ENCODE data around the gene TYW1B.
A peak's percentile ranks its signal among the peaks of the same experiment; 100 is the strongest.
"Not testable (repeated sequence)": the region's sequence is repeated elsewhere in the genome, so short reads cannot be mapped to it uniquely, and the experiment has no call there.

TYW1B gene

DNA sequence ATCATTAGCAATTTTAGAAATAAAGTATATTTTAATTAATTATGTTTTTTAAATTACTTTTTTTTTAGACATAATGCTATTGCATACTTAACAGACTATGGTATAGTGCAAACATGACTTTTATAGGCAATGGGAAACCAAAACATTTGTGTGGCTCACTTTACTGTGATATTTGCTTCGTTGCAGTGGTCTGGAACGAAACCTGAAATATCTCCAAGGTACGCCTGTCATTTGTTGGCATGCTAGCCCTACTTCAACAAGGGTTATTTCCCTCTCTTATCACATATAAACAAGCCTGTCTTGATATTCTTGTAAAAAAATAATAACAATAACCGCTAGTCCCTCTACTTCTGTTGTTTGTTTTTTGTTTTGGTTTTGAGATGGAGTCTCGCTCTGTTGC, 74.2 kb downstream of the TYW1B start:
- no peak overlapping the region for H3K27ac ChIP-seq (ENCODE audit: low read length)
- WGBS (ENCODE audit: insufficient coverage, insufficient read length), result no CpG with 5 or more reads among the region's 5 CpGs
- H3K9me3 ChIP-seq (ENCODE audit: control insufficient read depth, insufficient read depth, low read length), result no peaks in the 10 kb centered on the region
- no peaks in the 10 kb centered on the region for H3K36me3 ChIP-seq (ENCODE audit: control insufficient read depth, insufficient read depth, low read length)
- no peak for DNase-seq (ENCODE audit: low read depth, low spot score)
- no peaks in the 10 kb centered on the region for H3K4me1 ChIP-seq (ENCODE audit: control insufficient read depth, insufficient read depth, low read length)
- no peaks in the 10 kb centered on the region for H3K27me3 ChIP-seq (ENCODE audit: control insufficient read depth, insufficient read depth, low read length)
- H3K4me3 ChIP-seq (ENCODE audit: low read length), result no peak overlapping the region

DNA sequence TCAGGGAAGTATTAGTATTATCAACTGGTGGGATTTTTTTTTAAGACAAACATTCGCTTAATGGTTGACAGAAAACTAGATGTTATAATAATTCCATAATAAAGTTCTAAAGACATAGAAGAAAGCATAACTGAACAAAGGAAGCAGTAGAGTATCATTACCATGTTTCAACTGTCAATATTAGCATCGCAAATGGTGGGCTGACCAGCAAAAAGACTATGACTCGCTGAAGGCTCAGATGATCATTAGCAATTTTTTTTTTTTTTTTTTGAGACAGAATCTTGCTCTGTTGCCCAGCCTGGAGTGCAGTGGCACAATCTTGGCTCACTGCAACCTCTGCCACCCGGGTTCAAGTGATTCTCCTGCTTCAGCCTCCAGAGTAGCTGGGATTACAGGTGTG, 74.8 kb downstream of the TYW1B start:
- WGBS (ENCODE audit: insufficient coverage, insufficient read length), result no CpG with 5 or more reads among the region's 4 CpGs
- H3K9me3 ChIP-seq (ENCODE audit: control insufficient read depth, insufficient read depth, low read length); H3K27me3 ChIP-seq (ENCODE audit: control insufficient read depth, insufficient read depth, low read length); H3K36me3 ChIP-seq (ENCODE audit: control insufficient read depth, insufficient read depth, low read length); DNase-seq (ENCODE audit: low read depth, low spot score); H3K4me1 ChIP-seq (ENCODE audit: control insufficient read depth, insufficient read depth, low read length); H3K4me3 ChIP-seq (ENCODE audit: low read length); H3K27ac ChIP-seq (ENCODE audit: low read length): not testable (repeated sequence)

DNA sequence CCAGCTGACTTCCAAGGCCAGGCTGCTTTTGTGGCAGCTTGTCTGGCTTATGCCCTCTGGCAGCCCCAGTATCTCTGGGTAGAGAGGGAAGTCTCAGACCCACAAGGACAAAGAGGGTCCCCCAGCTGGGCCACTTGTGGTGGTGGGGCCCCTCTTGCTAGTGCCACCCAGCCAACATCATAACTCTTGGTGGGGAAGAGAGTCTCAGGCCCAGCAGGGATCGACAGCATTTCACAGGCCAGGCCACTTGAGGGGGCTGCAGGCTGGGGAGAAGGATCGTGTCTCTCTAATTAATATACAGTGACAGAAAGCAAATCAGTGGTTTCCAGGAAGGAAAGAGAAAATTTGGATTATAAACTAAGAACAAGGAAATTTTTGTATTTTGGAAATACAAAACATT, 76.0 kb downstream of the TYW1B start:
- Histone ChIP-seq H3K27me3 (ENCODE audit: control insufficient read depth, insufficient read depth, low read length) (no peaks in the 10 kb centered on the region), H3K9me3 (ENCODE audit: control insufficient read depth, insufficient read depth, low read length) (no peaks in the 10 kb centered on the region), H3K27ac (ENCODE audit: low read length) (no peak overlapping the region), H3K4me1 (ENCODE audit: control insufficient read depth, insufficient read depth, low read length) (no peaks in the 10 kb centered on the region), H3K36me3 (ENCODE audit: control insufficient read depth, insufficient read depth, low read length) (no peaks in the 10 kb centered on the region), H3K4me3 (ENCODE audit: low read length) (no peak overlapping the region)
- DNase-seq (ENCODE audit: low read depth, low spot score), result peak; percentile 5
- no CpG with 5 or more reads among the region's 2 CpGs for WGBS (ENCODE audit: insufficient coverage, insufficient read length)

GRCh38 chr7:72751378-72751777, 76.6 kb downstream of the TYW1B start:
- WGBS (ENCODE audit: insufficient coverage, insufficient read length), result no CpG with 5 or more reads among the region's 2 CpGs
- no peak for DNase-seq (ENCODE audit: low read depth, low spot score)
- H3K4me1 ChIP-seq (ENCODE audit: control insufficient read depth, insufficient read depth, low read length), result no peaks in the 10 kb centered on the region
- no peaks in the 10 kb centered on the region for H3K27me3 ChIP-seq (ENCODE audit: control insufficient read depth, insufficient read depth, low read length)
- H3K36me3 ChIP-seq (ENCODE audit: control insufficient read depth, insufficient read depth, low read length), result no peaks in the 10 kb centered on the region
- no peak overlapping the region for H3K27ac ChIP-seq (ENCODE audit: low read length)
- H3K9me3 ChIP-seq (ENCODE audit: control insufficient read depth, insufficient read depth, low read length), result no peaks in the 10 kb centered on the region
- H3K4me3 ChIP-seq (ENCODE audit: low read length), result no peak overlapping the region

GRCh38 chr7:72748649-72749048, 79.4 kb downstream of the TYW1B start:
- not testable (repeated sequence) for DNase-seq (ENCODE audit: low read depth, low spot score); H3K27ac ChIP-seq (ENCODE audit: low read length); H3K4me3 ChIP-seq (ENCODE audit: low read length); H3K36me3 ChIP-seq (ENCODE audit: control insufficient read depth, insufficient read depth, low read length); H3K27me3 ChIP-seq (ENCODE audit: control insufficient read depth, insufficient read depth, low read length); H3K4me1 ChIP-seq (ENCODE audit: control insufficient read depth, insufficient read depth, low read length); H3K9me3 ChIP-seq (ENCODE audit: control insufficient read depth, insufficient read depth, low read length)

GRCh38 chr7:72744244-72744926, 83.6 kb downstream of the TYW1B start:
- not testable (repeated sequence) for H3K27me3 ChIP-seq (ENCODE audit: control insufficient read depth, insufficient read depth, low read length); H3K9me3 ChIP-seq (ENCODE audit: control insufficient read depth, insufficient read depth, low read length); H3K4me3 ChIP-seq (ENCODE audit: low read length); DNase-seq (ENCODE audit: low read depth, low spot score); H3K4me1 ChIP-seq (ENCODE audit: control insufficient read depth, insufficient read depth, low read length); H3K36me3 ChIP-seq (ENCODE audit: control insufficient read depth, insufficient read depth, low read length); H3K27ac ChIP-seq (ENCODE audit: low read length)
- no CpG with 5 or more reads among the region's 10 CpGs for WGBS (ENCODE audit: insufficient coverage, insufficient read length)

- not testable (repeated sequence) for H3K27me3 ChIP-seq (ENCODE audit: control insufficient read depth, insufficient read depth, low read length); H3K4me3 ChIP-seq (ENCODE audit: low read length); H3K4me1 ChIP-seq (ENCODE audit: control insufficient read depth, insufficient read depth, low read length); H3K27ac ChIP-seq (ENCODE audit: low read length); H3K9me3 ChIP-seq (ENCODE audit: control insufficient read depth, insufficient read depth, low read length); DNase-seq (ENCODE audit: low read depth, low spot score); H3K36me3 ChIP-seq (ENCODE audit: control insufficient read depth, insufficient read depth, low read length)
- no CpG with 5 or more reads among the region's 2 CpGs for WGBS (ENCODE audit: insufficient coverage, insufficient read length)
Observed at GRCh38 chr7:72743801-72744200, 84.2 kb downstream of the TYW1B start.

DNA sequence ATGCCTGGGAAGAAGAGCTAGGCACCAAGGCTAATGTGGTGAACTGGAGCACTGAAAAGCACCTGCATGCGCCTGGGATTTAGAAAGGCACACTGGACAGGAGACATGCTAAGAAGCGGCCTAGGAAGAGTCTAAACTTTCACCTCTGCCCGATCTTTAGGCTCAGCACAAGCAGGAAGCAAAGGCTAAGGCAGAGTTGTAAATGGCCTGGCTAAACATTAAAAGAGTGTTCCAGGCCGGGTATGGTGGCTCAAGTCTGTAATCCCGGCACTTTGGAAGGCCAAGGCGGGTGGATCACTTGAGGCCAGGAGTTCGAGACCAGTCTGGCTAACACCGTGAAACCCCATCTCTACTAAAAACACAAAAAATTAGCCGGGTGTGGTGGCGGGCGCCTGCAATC, 88.3 kb downstream of the TYW1B start:
- DNase-seq (ENCODE audit: low read depth, low spot score); H3K36me3 ChIP-seq (ENCODE audit: control insufficient read depth, insufficient read depth, low read length); H3K4me1 ChIP-seq (ENCODE audit: control insufficient read depth, insufficient read depth, low read length); H3K4me3 ChIP-seq (ENCODE audit: low read length); H3K27ac ChIP-seq (ENCODE audit: low read length); H3K9me3 ChIP-seq (ENCODE audit: control insufficient read depth, insufficient read depth, low read length); H3K27me3 ChIP-seq (ENCODE audit: control insufficient read depth, insufficient read depth, low read length): not testable (repeated sequence)
- no CpG with 5 or more reads among the region's 11 CpGs for WGBS (ENCODE audit: insufficient coverage, insufficient read length)

- not testable (repeated sequence) for DNase-seq (ENCODE audit: low read depth, low spot score); H3K9me3 ChIP-seq (ENCODE audit: control insufficient read depth, insufficient read depth, low read length); H3K27me3 ChIP-seq (ENCODE audit: control insufficient read depth, insufficient read depth, low read length); H3K27ac ChIP-seq (ENCODE audit: low read length); H3K36me3 ChIP-seq (ENCODE audit: control insufficient read depth, insufficient read depth, low read length); H3K4me1 ChIP-seq (ENCODE audit: control insufficient read depth, insufficient read depth, low read length); H3K4me3 ChIP-seq (ENCODE audit: low read length)
- no CpG with 5 or more reads among the region's 4 CpGs for WGBS (ENCODE audit: insufficient coverage, insufficient read length)
Observed at GRCh38 chr7:72735855-72736254, 92.1 kb downstream of the TYW1B start.

DNA sequence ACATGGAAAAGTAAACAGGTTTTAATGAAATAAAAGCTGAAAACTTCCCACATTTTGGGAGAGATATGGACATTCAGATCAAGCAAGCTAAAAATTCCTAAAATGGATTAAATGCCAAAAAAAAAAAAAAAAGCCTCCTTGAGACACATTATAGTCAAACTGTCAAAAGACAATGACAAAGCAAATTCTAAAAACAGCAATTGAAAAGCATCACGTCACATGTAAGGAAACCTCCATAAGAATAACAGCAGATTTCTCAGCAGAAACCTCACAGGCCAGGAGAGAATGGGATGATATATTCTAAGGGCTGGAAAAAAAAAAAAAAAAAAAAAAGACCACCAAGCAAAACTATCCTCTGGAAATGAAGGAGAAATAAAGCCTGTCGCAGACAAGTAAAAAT, 97.2 kb downstream of the TYW1B start:
- DNase-seq (ENCODE audit: low read depth, low spot score); H3K27me3 ChIP-seq (ENCODE audit: control insufficient read depth, insufficient read depth, low read length): not testable (repeated sequence)
- WGBS (ENCODE audit: insufficient coverage, insufficient read length), result no CpG with 5 or more reads among the region's 2 CpGs

DNA sequence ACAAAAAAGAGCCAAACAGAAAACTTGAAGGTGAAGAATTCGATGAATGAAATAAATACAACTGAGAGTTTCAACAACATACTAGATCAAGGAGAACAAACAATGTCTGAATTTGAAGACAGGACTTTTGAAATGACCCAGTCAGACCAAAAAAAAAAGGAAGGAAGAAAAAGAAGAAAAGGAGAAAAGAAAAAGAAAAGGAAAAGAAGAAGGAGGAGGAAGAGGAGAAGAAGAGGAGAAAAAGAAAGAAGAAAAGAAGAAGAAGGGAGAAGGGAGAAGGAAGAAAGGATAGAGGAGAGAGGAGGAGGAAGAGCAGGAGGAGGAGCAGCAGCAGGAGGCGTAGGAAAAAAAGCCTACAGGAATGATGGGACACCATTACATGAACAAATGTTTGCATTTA, 97.6 kb downstream of the TYW1B start:
- not testable (repeated sequence) for H3K27me3 ChIP-seq (ENCODE audit: control insufficient read depth, insufficient read depth, low read length); DNase-seq (ENCODE audit: low read depth, low spot score); H3K36me3 ChIP-seq (ENCODE audit: control insufficient read depth, insufficient read depth, low read length); H3K4me3 ChIP-seq (ENCODE audit: low read length); H3K4me1 ChIP-seq (ENCODE audit: control insufficient read depth, insufficient read depth, low read length); H3K9me3 ChIP-seq (ENCODE audit: control insufficient read depth, insufficient read depth, low read length); H3K27ac ChIP-seq (ENCODE audit: low read length)
- WGBS (ENCODE audit: insufficient coverage, insufficient read length), result no CpG with 5 or more reads among the region's 2 CpGs

More for the DNA sequence above, 97.2 kb downstream of the TYW1B start:
- not testable (repeated sequence) for H3K4me1 ChIP-seq (ENCODE audit: control insufficient read depth, insufficient read depth, low read length); H3K36me3 ChIP-seq (ENCODE audit: control insufficient read depth, insufficient read depth, low read length); H3K27ac ChIP-seq (ENCODE audit: low read length); H3K4me3 ChIP-seq (ENCODE audit: low read length); H3K9me3 ChIP-seq (ENCODE audit: control insufficient read depth, insufficient read depth, low read length)

Measured in iPS DF 6.9 (cell line).